SK-N-MC (cell line): ENCODE results near the gene CREB5.

ENCODE experiments used
- EZH2 ChIP-seq: fragments of 200-600 bp; sonication (generic); IDR thresholded peaks from one replicate; pipeline ENCODE4 v1.6.1; 2017; ENCODE audit warnings: antibody characterized with exemption
- POLR2AphosphoS5 ChIP-seq: IDR thresholded peaks from 2 replicates; pipeline ENCODE4 v1.6.1; 2012; ENCODE audit warnings: mild to moderate bottlenecking, low read depth, low read length, borderline replicate concordance

DNA sequence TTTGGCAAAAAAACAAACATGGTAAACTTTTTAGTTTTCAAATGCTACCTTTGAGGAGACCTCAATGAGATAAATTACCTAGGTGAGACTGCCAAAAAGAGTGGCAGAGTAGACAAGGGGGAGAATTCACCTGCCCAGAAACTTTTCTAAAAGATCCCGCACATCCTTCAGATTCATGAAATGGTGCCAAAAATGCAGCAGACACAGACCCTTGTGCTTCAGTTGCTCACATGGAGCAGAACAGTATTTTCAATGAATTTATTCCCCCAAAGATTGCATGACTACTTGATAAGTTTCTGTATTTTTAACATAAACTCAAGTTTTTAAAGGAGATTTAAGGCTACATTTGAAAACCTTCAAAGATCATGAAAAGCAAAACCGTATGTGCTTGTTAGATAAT, 275.9 kb downstream of the CREB5 start:
- no peak for TF ChIP-seq EZH2
- TF ChIP-seq POLR2AphosphoS5 = no peak
